NK-92 (cell line): ENCODE data around the gene OXCT2.
"Not testable (repeated sequence)": the region's sequence is repeated elsewhere in the genome, so short reads cannot be mapped to it uniquely, and the experiment has no call there.

Experiments
- DNase-seq: peaks from one replicate; lab custom pipeline; 2025; ENCODE audit not compliant: unreplicated experiment; lab: John Stamatoyannopoulos, UW

OXCT2 gene

GRCh38 chr1:39787964-39788363 lies 16.8 kb upstream of the OXCT2 start:
- DNase-seq: not testable (repeated sequence)

GRCh38 chr1:39787468-39787867 lies 16.3 kb upstream of the OXCT2 start:
- no peak for DNase-seq

GRCh38 chr1:39787108-39787375 lies 15.9 kb upstream of the OXCT2 start:
- not testable (repeated sequence) for DNase-seq

GRCh38 chr1:39786303-39787107 lies 15.4 kb upstream of the OXCT2 start:
- not testable (repeated sequence) for DNase-seq

GRCh38 chr1:39782685-39783084 lies 11.5 kb upstream of the OXCT2 start:
- DNase-seq: not testable (repeated sequence)

GRCh38 chr1:39782103-39782502 lies 11.0 kb upstream of the OXCT2 start:
- DNase-seq: no peak

GRCh38 chr1:39781349-39781715 lies 10.2 kb upstream of the OXCT2 start:
- DNase-seq: no peak

- no peak for DNase-seq
Measured at GRCh38 chr1:39779821-39780220, 8.7 kb upstream of the OXCT2 start.

GRCh38 chr1:39779137-39779536 lies 8.0 kb upstream of the OXCT2 start:
- no peak for DNase-seq

GRCh38 chr1:39778463-39779099 lies 7.4 kb upstream of the OXCT2 start:
- not testable (repeated sequence) for DNase-seq

- DNase-seq: not testable (repeated sequence)
Measured at GRCh38 chr1:39777896-39778295, 6.7 kb upstream of the OXCT2 start.

GRCh38 chr1:39777306-39777705 lies 6.2 kb upstream of the OXCT2 start:
- DNase-seq: no peak

- DNase-seq: no peak
Measured at GRCh38 chr1:39776886-39777285, 5.7 kb upstream of the OXCT2 start.

GRCh38 chr1:39776400-39776713 lies 5.2 kb upstream of the OXCT2 start:
- DNase-seq: no peak

GRCh38 chr1:39775676-39776399 lies 4.7 kb upstream of the OXCT2 start:
- DNase-seq: not testable (repeated sequence)

- DNase-seq: not testable (repeated sequence)
Measured at GRCh38 chr1:39775141-39775540, 4.0 kb upstream of the OXCT2 start.

- DNase-seq: not testable (repeated sequence)
Measured at GRCh38 chr1:39773369-39773979, 2.3 kb upstream of the OXCT2 start.

GRCh38 chr1:39770100-39771021 lies 787 bp downstream of the OXCT2 start:
- DNase-seq: not testable (repeated sequence)

GRCh38 chr1:39769502-39769901 lies 1.6 kb downstream of the OXCT2 start:
- not testable (repeated sequence) for DNase-seq

GRCh38 chr1:39766466-39766865 lies 4.7 kb downstream of the OXCT2 start:
- DNase-seq: not testable (repeated sequence)

- DNase-seq: not testable (repeated sequence)
Measured at GRCh38 chr1:39764512-39764911, 6.6 kb downstream of the OXCT2 start.
